ENCODE data around the gene HSBP1. TPM values are rescaled to one million over a fixed set of nuclear protein-coding genes. Genes with fewer than 3 reads are reported as not detected.

Gene HSBP1
- total and polyA plus RNA-seq, 2 of the 4 experiments (the other 2 are of a cell fraction) = 8.8 to 65.2 TPM

DNA sequence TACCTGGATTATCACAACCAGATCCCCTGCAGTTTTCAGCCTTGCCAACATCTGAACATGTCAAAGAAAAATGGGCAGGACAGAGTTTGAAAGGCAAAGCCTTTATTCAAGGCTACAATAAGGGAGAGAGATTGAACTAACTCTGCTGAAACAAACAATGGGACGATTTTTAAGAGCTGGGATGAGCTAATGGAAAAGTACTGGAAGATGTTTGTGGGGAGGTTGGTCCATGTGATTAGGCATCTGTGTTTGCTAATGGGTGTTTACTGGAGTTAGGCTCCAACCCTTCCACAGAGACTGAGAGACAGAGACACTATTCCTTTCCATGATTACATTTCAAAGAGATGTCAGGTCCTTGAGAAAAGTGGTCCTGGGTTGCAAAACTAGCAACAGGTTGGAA lies 35.0 kb upstream of the HSBP1 start:
- Histone ChIP-seq H4K20me1 (ENCODE audit: insufficient read depth, low read length) (no peaks in the 10 kb centered on the region), H2AK9ac (replicated peaks; ENCODE audit: low read depth, low read length, poor library complexity) (no peak overlapping the region), H3K79me1 (ENCODE audit: low read depth in 1 of 2, low read length in 2 of 2) (no peaks in the 10 kb centered on the region), H4K8ac (ENCODE audit: low read depth in 2 of 2, low read length in 2 of 2) (no peak overlapping the region), H3K27me3 (ENCODE audit: control insufficient read depth, insufficient read depth, low read length) (no peaks in the 10 kb centered on the region), H3K4me3 (ENCODE audit: insufficient read depth, low read depth, low read length) (no peak overlapping the region), H3K18ac (ENCODE audit: low read depth, low read length) (no peak overlapping the region), H3K9me3 (ENCODE audit: control insufficient read depth, insufficient read depth, low read length) (no peaks in the 10 kb centered on the region), H3K27ac (ENCODE audit: insufficient read depth, low read length) (no peak overlapping the region), H4K5ac (ENCODE audit: low read depth, low read length) (no peak overlapping the region), H3K4ac (ENCODE audit: low read depth, low read length) (no peak overlapping the region), H3K4me1 (ENCODE audit: control insufficient read depth, insufficient read depth, low read length) (no peaks in the 10 kb centered on the region), H3K56ac (ENCODE audit: extremely low read depth, insufficient read depth, low read length) (no peak overlapping the region), H3K23ac (ENCODE audit: low read depth, low read length) (no peak overlapping the region), H2BK120ac (ENCODE audit: low read depth, low read length) (no peak overlapping the region), H3K9me1 (ENCODE audit: insufficient read depth, low read length) (0 out of 2 replicates have a peak, but pooled peaks cover 2% of the 10 kb centered on the region), H2AK5ac (ENCODE audit: low read depth, low read length) (no peak overlapping the region), H2BK20ac (ENCODE audit: low read depth, low read length) (no peak overlapping the region), H3K9ac (ENCODE audit: low read depth, low read length) (no peak overlapping the region), H2BK15ac (ENCODE audit: low read depth, low read length) (no peak overlapping the region), H4K91ac (ENCODE audit: insufficient read depth, low read depth, low read length) (no peak overlapping the region), H2BK5ac (ENCODE audit: low read depth, low read length, poor library complexity, severe bottlenecking) (no peak overlapping the region), H3K14ac (replicated peaks; ENCODE audit: low read depth, low read length) (no peak overlapping the region), H3K36me3 (ENCODE audit: control insufficient read depth, insufficient read depth, low read length) (no peaks in the 10 kb centered on the region), H3K4me2 (ENCODE audit: low read depth, low read length) (no peak overlapping the region), H2AFZ (replicated peaks; ENCODE audit: low read length, poor library complexity) (no peak overlapping the region)
- POLR2A ChIA-PET (ENCODE audit: unreplicated experiment) = no interaction called here
- WGBS, 2 experiments (ENCODE audit: extremely low coverage in 2 of 2, insufficient read length in 1 of 2) = no CpG with 5 or more reads among the region's 1 CpG
- no peak for DNase-seq
- no peak for ATAC-seq (ENCODE audit: low read depth)
- CTCF ChIA-PET = no interaction called here
- TF ChIP-seq BHLHE40 (IDR thresholded peaks at IDR 0.05; ENCODE audit: low read depth, low read length) (no peak), SMC3 (IDR thresholded peaks at IDR 0.05; ENCODE audit: low read depth, low read length) (no peak), RCOR1 (IDR thresholded peaks at IDR 0.05; ENCODE audit: insufficient replicate concordance, low read length) (no peak), FOS (IDR thresholded peaks at IDR 0.05; ENCODE audit: low read depth, low read length) (no peak)
- BruUV-seq (replicated peaks) = no TSS peak
- in situ Hi-C loops (cut with MboI; ENCODE audit: low sequenced_read_pairs) (no loop called here), dilution Hi-C loops (cut with HindIII; ENCODE audit: low sequenced_read_pairs, unreplicated experiment) (no loop called here), intact Hi-C loops (cut with micrococcal nuclease) (no loop called here)
